DND-41 (cell line): ENCODE measurements around the gene EIF4E3.

Experiments used
- ATAC-seq: fragments of 200-7000 bp; cut with Tn5 transposase; 3 replicates; pipeline ENCODE4 v1.9.1; 2021; ENCODE audit warnings: low read depth; ENCODE audit not compliant: insufficient read depth
- DNase-seq: peaks from one replicate; pipeline ENCODE4 v3.0.0-alpha.2; 2020
- H2AFZ ChIP-seq: 2 replicates; pipeline ENCODE4 v1.6.0; 2012; ENCODE audit warnings: low read depth, low read length
- H3K27ac ChIP-seq: 2 replicates; pipeline ENCODE4 v1.5.1; 2012; ENCODE audit warnings: low read length, inconsistent platforms
- H3K27me3 ChIP-seq: fragments of 200-600 bp; sonication (generic); 2 replicates; pipeline ENCODE4 v1.6.0; 2012; ENCODE audit warnings: low read length, mild to moderate bottlenecking, inconsistent platforms; ENCODE audit not compliant: insufficient read depth, poor library complexity
- H3K36me3 ChIP-seq: 2 replicates; pipeline ENCODE4 v1.5.1; 2012; ENCODE audit warnings: low read length, inconsistent platforms; ENCODE audit not compliant: insufficient read depth
- H3K4me1 ChIP-seq: 2 replicates; pipeline ENCODE4 v1.5.1; 2012; ENCODE audit warnings: mild to moderate bottlenecking, low read length; ENCODE audit not compliant: insufficient read depth
- H3K4me2 ChIP-seq: 2 replicates; pipeline ENCODE4 v1.6.0; 2012; ENCODE audit warnings: mild to moderate bottlenecking, moderate library complexity, low read length, inconsistent platforms; ENCODE audit not compliant: insufficient read depth
- H3K4me3 ChIP-seq, 2 experiments: fragments of 200-600 bp in 1 of 2; shearing (Covaris generic) in 1 of 2; 2 replicates each; pipeline ENCODE4 v1.5.1; 2012 to 2016; ENCODE audit warnings: inconsistent platforms in 2 of 2, low read length in 2 of 2, mild to moderate bottlenecking in 2 of 2, low read depth in 1 of 2, moderate library complexity in 1 of 2
- H3K79me2 ChIP-seq: 2 replicates; pipeline ENCODE4 v1.6.0; 2012; ENCODE audit warnings: low read length, inconsistent platforms; ENCODE audit not compliant: insufficient read depth
- H3K9ac ChIP-seq: 2 replicates; pipeline ENCODE4 v1.6.0; 2012; ENCODE audit warnings: low read depth, mild to moderate bottlenecking, inconsistent platforms, low read length, moderate library complexity
- H3K9me3 ChIP-seq: 2 replicates; pipeline ENCODE4 v1.5.1; 2012; ENCODE audit warnings: low read length, moderate library complexity, mild to moderate bottlenecking, inconsistent platforms; ENCODE audit not compliant: insufficient read depth, severe bottlenecking
- H4K20me1 ChIP-seq: 2 replicates; pipeline ENCODE4 v1.6.0; 2012; ENCODE audit warnings: low read length; ENCODE audit not compliant: insufficient read depth
- CTCF ChIP-seq: IDR thresholded peaks from 2 replicates; pipeline ENCODE4 v1.5.1; 2012; ENCODE audit warnings: borderline replicate concordance, low read length, moderate library complexity, mild to moderate bottlenecking; ENCODE audit not compliant: poor library complexity, severe bottlenecking; ENCODE audit errors: extremely low read depth
- EZH2 ChIP-seq: IDR thresholded peaks from 3 replicates; pipeline ENCODE4 v1.6.1; 2012; ENCODE audit warnings: borderline replicate concordance, low read depth, mild to moderate bottlenecking, moderate library complexity, low read length, inconsistent platforms; ENCODE audit not compliant: severe bottlenecking

The EIF4E3 gene

GRCh38 chr3:71662056-71662455 lies 63.1 kb downstream of the EIF4E3 start:
- ATAC-seq (no peak), DNase-seq (no peak)
- H3K4me2 ChIP-seq: peak overlapping the region; percentile 42; the same call in 1 of the 2 replicates
- peak overlapping the region; percentile 28; the same call in 1 of the 2 replicates for H3K27ac ChIP-seq
- H2AFZ ChIP-seq: no peak overlapping the region
- H3K4me3 ChIP-seq: no peak overlapping the region
- TF ChIP-seq CTCF (no peak), EZH2 (no peak)
- no peaks in the 10 kb centered on the region for H3K9me3 ChIP-seq
- H3K36me3 ChIP-seq: no peaks in the 10 kb centered on the region
- H3K79me2 ChIP-seq: no peaks in the 10 kb centered on the region
- no peak overlapping the region for H3K9ac ChIP-seq
- no peaks in the 10 kb centered on the region for H4K20me1 ChIP-seq
- peaks cover 51% of the 10 kb centered on the region for H3K4me1 ChIP-seq
- no peaks in the 10 kb centered on the region for H3K27me3 ChIP-seq

DNA sequence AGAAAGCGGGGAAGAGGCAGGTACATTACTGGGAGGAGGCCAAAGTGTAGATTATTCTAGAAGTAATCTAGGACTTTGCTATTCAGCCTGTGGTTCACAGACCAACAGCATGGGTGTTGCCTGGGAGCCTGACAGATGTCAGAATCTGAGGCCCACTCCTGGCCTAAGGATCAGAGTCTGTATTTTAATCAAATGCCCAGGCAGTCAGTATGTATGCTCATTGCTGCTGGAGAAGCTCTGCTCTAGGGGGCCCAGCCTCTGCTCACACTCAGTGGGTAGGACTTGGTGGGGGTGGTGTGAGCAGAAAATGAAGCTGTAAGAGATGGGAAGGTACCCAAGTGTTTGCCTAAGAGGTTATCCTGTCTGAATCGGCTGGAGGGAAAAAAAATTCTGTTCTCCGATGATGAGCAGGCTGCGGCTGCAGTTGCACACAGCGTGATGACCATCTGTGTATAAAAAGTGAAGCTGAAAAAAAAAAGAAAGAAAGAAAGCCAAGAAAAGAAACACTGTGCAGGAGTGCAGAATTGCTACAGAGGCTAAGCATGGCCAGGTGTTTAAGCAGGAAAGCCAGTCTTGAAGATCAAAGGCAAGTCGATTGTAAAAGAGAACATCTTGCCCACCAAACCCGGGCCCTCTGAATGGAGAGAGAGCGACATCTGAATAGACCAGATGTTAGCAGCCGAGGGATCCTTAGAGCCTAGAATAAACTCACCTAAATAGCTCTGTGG lies 65.2 kb downstream of the EIF4E3 start:
- Histone ChIP-seq H3K4me3 (no peak overlapping the region), H2AFZ (no peak overlapping the region), H4K20me1 (no peaks in the 10 kb centered on the region), H3K4me2 (peak overlapping the region; percentile 29), H3K9me3 (no peaks in the 10 kb centered on the region), H3K4me1 (peaks cover 51% of the 10 kb centered on the region), H3K27me3 (no peaks in the 10 kb centered on the region), H3K27ac (peak overlapping the region; percentile 21; the same call in 1 of the 2 replicates), H3K36me3 (no peaks in the 10 kb centered on the region), H3K9ac (no peak overlapping the region), H3K79me2 (no peaks in the 10 kb centered on the region)
- TF ChIP-seq CTCF (no peak), EZH2 (no peak)
- DNase-seq (peak; percentile 74), ATAC-seq (peak; percentile 86)

DNA sequence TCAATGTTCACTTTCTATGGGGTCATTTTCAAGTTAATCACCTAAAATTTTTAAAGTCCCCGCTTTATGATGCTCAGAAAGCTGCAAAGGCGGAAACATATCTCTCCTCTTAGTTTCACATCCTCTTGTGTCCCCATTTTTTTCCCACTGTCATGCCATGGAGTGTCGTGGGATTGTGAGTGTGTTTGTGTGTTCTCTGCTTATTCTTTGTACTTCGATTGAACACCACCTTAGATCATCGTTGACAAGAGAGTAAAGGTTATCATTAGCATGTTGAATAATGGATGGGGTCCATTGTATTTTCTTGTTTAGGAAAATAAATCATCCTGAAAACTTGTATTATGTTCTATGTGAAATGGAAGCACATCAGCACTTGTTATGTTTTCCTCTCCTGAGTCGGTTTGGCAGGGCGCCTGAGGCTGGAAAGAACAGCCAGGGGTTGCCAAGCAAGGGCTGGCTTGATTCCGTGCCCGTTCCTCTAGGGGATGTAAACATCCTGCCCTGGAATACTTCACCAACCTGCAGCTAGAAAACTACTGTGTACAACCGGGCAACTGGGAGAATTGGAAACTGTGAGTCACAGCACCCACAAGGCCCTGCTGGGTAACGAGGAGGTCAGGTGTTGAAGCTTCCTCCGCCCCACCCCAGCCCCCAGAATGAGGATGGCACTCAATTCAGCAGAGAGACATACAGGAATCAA lies 67.2 kb downstream of the EIF4E3 start:
- no peak overlapping the region for H3K4me2 ChIP-seq
- no peak overlapping the region for H3K9ac ChIP-seq
- no peaks in the 10 kb centered on the region for H4K20me1 ChIP-seq
- H2AFZ ChIP-seq: no peak overlapping the region
- DNase-seq (no peak), ATAC-seq (no peak)
- no peaks in the 10 kb centered on the region for H3K36me3 ChIP-seq
- no peak for TF ChIP-seq EZH2
- no peak for TF ChIP-seq CTCF
- peaks cover 41% of the 10 kb centered on the region for H3K4me1 ChIP-seq
- no peak overlapping the region for H3K4me3 ChIP-seq
- no peaks in the 10 kb centered on the region for H3K9me3 ChIP-seq
- H3K27me3 ChIP-seq: no peaks in the 10 kb centered on the region
- no peaks in the 10 kb centered on the region for H3K79me2 ChIP-seq
- H3K27ac ChIP-seq: no peak overlapping the region
